ENCODE data around the gene TRAPPC10.
"Not testable (repeated sequence)": the region's sequence is repeated elsewhere in the genome, so short reads cannot be mapped to it uniquely, and the experiment has no call there.

TRAPPC10 gene

DNA sequence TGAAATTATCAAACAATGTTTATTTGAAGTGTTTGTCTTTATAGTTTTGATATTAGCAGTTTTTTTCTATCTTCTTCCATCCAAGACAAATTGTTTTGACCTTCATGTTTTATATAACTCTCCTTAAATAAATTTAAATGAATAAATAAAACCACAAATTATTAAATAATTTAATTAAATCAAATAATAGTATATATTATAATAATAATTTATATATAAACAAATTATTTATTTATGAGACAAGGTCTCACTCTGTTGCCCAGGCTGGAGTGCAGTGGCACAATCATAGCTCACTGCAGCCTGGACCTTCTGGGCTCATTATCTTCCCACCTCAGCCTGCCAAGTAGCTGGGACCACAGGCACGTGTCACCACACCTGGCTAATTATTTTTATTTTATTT is 82.7 kb downstream of the TRAPPC10 start:
- ATAC-seq, result no peak

DNA sequence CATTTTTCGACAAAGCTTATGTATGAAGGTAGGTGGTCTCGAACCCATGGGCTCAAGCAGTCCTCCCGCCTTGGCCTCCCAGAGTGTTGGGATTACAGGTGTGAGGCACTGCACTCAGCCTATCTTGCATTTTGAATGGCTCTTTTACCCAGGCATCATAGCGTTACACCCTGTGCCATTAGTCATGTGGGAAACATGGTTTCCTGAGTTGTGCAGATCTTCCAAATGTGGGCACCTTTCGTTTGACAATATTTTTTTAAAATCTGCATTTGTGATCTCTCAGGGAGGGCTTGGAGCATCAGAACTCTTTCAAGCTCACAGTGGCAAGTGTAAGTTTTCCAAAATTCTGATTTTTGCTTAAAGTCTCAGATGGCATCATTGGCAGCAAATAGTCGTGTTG is 86.4 kb downstream of the TRAPPC10 start:
- not testable (repeated sequence) for ATAC-seq

DNA sequence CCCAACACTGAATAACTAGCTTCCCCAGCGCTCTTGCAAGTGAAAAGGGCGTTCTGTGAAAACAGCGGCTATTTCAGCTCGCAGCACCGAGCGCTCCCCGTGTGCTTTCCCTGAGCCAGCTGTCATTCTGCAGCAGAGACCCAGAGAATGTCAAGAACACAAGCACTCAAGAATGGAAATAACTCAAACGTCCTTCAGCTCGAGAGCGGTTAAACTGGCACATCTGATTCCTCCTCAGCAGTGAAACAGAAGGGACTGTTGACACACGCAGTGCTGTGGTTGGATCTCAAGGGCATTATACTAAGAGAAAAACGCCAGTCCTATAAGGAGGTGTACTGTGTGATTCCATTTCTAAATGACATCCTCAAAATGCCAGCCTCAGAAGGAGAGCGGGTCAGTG is 86.9 kb downstream of the TRAPPC10 start:
- ATAC-seq, result not testable (repeated sequence)

DNA sequence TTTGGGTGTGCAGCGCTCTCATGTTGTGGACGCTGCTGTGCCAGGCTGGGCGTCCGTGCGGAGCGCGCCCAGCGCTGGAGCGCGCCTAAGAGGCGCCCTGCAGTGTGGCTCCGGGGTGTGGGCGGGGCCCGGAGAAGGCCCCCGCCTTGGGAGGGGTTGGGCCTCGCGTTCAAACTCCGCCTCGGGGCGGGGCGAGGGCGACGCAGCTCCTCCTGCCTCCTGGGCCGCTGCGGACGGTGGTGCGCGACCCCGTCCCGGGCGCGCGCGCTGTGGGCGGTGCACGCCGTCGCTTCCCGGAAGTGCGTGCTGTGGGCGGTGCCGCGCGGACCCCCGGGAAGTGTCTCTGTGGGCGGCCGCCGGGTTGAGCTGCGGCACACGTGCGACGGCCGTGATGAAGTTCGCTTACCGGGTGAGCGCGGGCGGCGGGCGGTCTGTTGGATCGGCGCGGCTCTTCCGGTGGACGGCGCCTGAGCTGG is 95.0 kb downstream of the TRAPPC10 start, which contains the start of gene PWP2:
PWP2 (plus strand) TSS at position 374 of the 476 bp plus-strand sequence; CDS start at position 392, 18 bp downstream.
- ATAC-seq, result peak; percentile 86 to 91

DNA sequence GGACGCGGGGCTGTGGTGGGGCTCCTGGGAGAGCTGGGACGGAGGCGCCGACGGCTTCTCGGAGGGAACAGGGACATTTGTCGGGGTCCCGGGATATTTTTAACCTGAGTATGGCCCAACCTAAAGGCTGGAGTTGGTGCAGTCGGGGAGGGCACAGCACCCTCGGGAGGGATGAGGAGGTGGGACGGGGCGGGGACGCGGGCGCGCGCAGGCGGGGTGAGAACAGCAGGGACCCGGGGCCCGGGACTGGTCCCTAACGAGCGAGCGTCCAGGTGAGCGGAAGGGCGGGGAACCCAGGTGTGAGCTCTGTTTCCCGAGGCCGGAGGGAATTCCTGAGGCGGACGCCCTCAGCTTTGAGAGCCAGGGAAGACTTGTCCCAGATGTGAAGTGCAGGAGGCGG is 95.5 kb downstream of the TRAPPC10 start:
- peak; percentile 41 to 53 for ATAC-seq

DNA sequence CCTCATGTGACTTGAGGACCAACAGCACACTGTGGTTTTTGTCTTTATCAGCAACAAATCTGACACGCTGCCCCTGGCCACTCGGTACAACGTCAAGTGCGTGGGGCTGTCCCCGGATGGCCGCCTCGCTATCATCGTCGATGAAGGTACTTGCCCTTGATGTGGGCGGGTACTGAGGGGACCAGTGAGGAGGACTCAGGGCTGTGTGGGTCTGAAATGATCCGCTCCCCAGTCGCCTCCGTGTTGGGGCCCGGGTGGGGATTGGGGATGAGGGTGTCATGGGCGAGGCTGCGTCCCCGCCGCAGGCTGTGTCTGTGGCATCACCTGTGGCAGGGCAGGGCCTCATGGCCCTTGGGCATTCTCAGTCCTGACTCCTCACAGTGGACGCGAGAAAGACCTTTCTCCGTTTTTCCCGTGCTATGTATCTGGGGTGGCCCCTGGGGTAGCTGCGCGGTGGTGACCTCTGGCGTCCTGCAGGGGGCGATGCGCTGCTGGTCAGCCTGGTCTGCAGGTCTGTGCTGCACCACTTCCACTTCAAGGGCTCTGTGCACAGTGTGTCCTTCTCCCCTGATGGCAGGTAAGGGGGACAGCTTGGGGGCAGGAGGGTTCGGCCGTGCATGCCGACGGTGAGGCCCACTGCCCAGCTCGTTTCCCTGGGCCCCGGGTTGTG is 101.7 kb downstream of the TRAPPC10 start:
- not testable (repeated sequence) for ATAC-seq

DNA sequence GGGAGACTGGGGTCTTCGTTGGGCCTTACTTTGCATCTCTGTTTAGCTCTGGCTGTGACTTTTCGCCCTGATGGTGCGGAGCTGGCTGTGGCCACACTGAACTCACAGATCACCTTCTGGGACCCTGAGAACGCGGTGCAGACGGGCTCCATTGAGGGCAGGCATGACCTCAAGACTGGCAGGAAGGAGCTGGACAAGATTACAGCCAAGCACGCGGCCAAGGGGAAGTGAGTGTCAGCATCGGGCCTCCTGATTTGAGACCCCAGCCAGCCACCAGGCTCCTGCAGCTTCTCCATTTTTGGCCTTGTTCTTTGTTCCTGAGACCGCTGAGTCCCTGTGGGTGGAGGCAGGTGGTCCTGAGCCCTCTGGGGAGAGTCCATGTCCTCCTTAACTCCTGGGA is 110.0 kb downstream of the TRAPPC10 start:
- not testable (repeated sequence) for ATAC-seq

DNA sequence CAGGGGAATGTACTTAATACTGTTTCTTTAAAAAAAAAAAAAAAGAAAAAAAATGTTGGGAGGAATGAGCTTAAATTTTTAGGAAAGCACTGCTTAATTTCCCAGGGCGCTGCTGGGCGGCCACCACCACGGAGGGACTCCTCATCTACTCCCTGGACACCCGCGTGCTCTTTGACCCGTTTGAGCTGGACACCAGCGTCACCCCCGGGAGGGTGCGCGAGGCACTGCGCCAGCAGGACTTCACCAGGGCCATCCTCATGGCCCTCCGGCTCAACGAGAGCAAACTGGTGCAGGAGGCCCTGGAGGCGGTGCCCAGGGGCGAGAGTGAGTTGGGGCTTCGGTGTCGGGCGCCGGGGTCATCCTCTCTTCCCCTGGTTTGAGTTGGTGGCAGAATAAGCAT is 115.7 kb downstream of the TRAPPC10 start:
- not testable (repeated sequence) for ATAC-seq

DNA sequence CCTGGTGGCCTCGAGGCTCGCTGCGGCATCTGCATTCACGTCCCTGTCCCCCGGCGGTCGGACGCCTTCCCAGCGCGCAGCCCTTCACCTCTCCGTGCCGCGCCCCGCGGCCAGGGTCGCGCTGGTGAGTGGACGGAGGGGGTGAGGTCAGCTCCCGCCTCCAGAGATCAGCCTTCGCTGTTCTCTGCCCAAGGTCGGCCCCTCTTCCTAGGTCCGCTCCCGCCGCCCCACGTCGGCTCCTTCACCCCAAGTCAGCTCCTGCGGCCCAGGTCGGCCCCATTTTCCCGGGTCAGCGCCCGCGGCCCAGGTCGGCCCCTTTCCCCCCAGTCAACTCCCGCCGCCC is 121.6 kb downstream of the TRAPPC10 start:
- not testable (repeated sequence) for ATAC-seq

DNA sequence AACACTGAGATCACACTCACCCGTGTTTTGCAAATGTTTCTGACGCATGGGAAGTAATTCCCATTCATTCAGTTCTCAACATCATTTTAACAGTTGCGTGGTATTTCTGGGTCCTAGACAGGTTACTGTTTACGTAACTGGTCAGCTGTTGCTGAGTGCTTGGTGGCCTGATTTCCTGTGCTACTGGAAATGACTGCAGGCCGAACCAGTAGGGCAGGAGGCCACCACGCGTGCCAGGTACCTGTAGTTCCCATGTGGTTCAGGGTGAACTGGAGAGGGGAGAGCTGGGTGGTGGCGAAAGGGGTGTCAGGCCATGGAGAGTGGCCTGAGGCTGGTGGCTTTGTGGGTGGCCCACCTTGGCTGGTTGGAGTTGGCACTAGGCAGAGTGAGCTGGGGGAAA is 122.6 kb downstream of the TRAPPC10 start:
- ATAC-seq, result not testable (repeated sequence)

DNA sequence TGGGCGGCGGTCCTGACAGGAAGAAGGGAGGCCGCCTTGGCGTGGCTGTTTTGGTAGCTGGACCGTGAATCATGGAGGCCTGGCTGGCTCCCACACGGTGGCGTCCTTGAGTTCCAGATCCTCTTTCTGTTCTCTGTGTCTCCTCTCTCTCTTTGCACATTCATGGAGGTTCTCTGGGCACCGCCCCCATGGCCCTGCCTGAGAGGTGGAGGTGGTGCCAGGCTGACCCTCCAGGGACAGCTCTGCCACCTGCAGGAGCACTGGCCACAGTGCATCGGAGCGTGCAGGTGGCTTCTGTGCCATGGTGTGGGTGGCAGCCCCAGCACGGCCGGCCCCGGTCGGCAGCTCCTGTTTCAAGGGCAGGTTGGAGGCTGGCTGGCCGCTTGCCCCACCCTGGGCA is 125.9 kb downstream of the TRAPPC10 start:
- ATAC-seq, result peak; percentile 55 to 57

DNA sequence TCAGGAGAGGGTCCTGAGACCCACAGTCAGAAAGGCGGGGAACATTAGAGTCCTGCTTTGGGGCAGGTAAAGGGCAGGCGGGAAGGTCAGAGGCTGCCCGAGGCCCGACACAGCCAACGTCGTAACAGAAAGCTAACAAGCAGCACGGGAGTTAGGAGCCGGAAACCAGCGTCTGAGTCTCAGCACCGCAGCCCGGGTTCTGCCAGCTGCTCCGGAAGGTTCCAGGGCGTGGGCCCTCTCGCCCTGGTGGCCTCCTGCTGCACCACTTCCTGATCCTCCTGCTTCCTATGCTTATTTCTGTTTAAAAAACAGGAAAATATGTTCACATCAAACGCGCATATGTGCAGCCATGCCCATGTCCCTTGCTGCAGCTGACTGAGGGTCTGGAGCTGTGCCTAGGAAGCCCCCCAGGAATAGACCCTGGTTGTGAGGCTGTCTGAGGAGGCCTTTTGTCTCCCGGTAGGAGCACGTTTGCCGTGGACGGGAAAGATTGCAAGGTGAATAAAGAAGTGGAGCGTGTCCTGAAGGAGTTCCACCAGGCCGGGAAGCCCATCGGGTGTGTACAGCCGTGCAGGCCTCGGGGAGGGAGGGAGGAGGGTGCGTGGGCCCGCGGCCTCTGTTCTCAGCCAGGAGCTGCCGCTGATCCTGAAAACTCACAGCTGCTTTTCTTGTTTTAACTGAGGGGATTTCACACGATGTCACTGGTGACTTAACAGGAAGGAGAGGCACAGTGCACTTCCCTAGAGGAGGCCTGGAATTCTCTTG is 127.9 kb downstream of the TRAPPC10 start:
- ATAC-seq, result not testable (repeated sequence)

DNA sequence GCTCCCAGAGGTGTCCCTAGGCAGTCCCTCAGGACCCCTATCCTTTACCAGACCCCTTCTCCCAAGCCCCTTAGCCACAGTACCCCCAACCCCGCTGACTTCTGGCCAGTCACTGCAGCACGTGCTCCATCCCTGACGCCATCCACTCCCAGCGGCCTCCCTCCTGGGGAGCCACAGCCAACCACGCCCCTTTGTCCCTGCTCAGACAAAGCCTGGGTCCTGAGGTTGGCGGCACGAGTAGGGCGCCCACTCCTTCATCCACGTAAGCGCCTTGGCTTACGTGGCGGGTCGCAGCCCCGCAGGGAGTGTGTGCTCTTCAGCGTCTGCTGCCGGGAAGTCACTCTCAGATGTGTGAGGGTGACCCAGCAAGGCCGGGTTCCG is 128.4 kb downstream of the TRAPPC10 start:
- ATAC-seq, result not testable (repeated sequence)

DNA sequence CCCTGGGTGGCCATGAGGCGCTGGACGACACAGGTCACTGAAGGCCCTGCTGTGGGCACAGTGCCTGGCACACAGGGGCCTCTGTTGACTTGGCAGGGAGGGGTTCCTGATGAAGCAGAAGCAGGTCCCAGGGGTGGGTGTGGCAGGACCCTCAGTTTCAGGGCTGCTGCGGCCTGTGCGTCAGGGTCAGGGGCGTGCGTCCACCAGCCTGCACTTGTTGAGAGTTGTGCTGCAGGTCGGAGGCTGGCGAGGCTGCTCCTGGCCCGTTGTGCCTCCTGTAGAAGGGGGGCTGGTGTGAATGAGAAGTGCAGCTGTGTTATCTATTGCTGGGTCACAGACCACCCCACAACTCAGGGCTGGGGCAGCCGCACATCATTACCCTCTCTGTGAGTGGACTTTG is 130.4 kb downstream of the TRAPPC10 start:
- ATAC-seq, result not testable (repeated sequence)

DNA sequence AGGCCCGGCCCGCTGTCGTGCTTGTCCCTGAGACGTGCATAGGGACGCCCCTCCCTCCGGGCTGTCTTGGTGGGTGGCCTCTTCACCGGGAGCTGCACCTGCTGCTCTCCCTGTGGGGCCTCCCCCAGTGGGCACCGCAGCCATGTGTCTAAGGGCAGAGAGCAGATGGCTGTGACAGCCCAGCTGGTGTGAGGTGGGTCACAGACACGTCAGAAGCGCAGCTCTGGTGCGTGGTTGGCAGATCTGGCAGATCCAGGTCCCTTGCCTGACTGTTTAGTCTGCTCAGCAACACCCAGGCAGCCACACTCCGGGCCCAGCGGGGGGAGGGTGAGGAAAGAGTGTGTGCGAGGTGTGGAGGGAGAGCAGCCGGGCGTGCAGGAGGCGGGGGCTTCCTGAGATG is 131.3 kb downstream of the TRAPPC10 start:
- peak; percentile 63 to 64 for ATAC-seq

DNA sequence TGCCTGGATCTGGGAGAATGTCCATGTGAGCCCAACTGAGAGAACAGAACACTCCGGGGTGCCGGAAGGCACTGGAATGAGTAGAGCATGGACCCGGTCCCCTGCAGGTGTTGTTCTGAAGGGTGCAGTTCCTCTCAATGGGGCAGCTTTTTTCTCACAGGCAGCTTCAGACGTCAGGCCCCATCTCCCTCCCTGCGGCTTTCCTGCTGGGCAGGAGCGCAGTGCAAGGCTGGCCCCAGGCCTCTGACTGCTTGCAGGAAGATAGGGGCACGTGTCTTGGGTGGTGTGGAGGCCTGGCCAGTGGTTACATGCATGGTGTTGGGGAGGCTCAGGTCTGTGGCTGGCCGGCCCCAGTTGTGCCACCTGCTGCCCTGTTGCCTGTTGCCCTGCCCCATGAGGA is 131.9 kb downstream of the TRAPPC10 start:
- not testable (repeated sequence) for ATAC-seq

DNA sequence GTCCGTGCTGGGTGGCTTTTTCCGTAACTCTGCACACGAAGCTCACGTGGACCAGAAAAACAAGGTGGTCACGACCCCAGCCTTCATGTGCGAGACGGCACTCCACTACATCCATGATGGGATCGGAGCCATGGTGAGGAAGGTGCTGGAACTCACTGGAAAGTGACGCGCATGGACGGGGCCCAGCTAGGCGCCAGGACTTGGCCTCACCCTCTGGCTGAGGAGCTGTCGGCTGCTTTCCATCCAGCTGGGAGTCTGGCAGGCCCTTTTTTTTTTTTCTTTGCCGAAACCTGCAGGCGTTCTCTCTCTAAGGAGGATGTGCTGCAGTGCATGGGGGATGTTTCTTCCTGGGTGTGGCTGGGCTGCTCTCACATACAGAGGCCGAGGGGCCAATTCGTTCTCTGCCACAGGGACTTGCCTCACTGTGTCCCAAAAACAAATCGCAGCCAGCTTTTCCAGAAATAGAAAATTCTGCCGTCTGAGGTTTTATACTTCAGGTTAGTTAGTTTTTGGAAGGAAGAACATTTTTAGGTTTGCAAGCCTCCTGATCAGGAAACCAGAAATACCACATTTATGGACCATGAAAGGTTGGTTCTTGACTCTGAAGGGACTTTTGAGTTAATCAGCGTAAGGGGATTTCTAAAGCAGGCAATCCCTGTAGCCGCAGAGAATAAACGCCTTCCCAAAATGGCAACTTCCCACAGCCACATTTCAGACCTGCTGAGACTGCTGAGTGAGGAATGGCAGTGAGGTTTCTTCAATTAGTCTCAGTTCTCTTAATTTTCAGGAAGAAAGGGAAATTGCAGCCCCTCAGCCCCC is 132.9 kb downstream of the TRAPPC10 start:
- ATAC-seq, result peak; percentile 25 to 36

DNA sequence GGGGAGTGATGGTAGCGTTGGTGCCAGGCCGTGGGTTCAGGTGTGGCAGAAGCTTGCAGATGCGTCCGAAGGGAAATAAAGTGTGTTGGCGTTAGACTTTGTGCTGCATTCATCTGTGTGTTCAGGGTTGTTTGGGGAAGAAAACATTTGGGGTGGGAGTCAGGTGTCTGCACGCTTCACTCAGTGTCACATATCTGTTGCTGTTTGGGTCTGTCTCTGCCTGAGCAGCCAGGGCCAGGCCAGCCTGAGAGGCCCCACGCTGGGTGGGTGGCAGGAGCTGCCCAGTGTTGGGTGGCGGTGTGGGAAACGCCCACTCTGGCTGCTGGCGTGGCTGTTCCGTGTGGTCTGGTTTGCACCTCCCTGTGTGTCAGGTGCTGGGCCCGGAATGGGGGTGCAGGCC is 133.5 kb downstream of the TRAPPC10 start:
- peak in 1 of 2 donors; percentile 18 for ATAC-seq

DNA sequence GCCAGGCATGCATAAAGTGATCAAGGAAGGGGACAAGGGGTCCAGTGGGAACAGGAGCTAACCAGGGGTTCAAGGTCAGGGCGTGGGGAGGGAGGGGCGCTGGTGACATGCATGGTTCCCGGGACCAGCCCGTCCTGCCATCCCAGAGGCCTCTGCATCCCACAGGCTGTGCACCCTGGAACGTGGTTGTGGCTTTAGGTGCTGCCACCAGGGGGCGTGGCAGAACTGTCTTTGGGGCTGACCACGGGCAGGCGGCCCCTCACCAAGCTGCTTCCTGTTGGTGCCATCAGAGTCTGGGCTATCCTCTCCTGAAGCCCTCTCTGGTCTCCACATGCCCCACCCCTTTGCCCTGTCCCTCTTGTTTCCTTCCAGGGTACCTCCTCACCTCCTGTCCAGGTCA is 135.0 kb downstream of the TRAPPC10 start:
- ATAC-seq, result peak in 1 of 2 donors; percentile 35

DNA sequence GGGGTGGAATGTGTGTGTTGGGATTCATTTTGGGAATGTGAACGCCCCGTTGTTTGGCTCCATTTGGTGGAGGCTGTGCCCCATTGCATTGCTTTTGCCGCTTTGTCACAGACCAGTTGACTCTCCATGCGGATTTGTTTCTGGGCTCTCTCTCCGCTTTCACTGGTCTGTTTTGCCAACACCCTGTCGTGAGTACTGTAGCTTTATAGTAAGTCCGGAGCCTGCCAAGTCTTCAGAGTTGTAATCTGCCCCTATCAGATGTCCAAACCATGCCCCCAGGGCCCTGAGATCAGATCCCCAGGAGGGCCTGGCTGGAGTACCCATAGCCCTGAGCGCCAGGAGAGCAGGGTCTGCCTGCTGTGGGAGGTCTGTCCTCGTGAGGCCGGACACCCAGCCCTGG is 138.1 kb downstream of the TRAPPC10 start:
- not testable (repeated sequence) for ATAC-seq

DNA sequence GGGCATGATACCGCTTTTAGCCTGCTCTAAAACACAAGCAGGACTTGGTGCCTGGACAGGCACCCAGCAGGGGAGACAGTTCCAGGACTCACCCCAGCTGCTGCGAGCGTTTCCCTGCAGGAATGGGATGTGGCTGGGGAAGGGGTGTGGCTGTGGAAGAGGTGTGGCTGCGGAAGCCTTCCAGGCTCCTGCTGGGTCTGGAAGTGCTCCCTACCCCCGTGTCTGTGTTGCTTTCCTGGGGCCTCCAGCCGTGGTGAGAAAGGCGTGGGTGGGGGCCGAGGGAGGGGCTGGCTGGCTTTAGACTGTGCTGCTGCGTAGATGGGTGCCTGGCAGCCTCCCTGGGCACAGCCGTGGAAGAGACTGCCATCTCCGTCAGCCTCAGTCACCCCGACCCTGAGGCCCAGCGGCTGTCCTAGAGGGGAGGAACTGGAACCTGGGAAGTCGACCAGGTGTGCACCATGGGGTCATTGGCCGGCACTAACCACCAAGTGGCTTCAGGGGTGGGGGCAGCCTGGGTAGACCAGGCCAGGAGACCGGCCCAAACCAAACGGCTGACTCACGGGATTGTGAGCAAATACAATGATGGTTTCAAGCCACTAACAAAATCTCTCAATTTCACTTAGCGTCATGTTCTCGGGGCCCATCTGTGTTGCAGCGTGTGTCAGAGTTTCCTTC is 141.2 kb downstream of the TRAPPC10 start:
- not testable (repeated sequence) for ATAC-seq

DNA sequence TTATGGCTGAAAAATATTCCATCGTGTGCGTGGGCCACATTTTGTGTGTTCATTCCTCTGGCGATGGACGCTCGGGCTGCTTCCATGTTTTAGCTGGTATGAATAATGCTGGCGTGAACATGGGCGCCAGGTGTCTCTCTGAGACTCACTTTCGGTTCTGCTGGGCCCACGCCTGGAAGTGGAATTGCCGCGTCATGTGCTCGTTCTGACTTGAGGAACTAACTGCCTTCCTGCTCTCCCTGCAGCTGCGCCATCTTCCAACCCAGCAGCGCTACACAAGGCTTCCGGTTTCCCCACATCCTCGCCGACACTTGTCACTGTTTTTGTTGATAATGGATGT is 141.8 kb downstream of the TRAPPC10 start:
- ATAC-seq, result peak; percentile 70 to 72

DNA sequence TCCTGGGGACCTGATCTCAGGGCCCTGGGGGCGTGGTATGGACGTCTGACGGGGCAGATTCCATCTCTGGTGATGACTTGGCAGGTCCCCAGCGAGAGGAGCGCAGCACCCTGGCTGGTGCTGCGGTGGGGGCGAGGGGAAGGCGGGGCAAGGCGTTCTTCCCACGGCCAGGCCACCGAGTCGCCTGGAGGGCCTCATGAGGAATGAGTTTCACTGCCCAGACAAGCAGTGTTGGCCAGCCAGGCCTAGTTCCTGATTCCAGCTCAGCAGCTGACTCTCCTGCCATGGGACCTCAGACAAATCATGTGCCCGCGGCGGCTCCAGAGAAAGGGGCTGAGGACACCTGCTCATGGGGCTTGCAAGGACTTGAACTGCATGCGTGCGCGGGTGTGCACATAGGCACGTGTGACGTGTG is 142.7 kb downstream of the TRAPPC10 start:
- peak; percentile 12 to 15 for ATAC-seq

Data from activated CD4-positive, CD25-positive, alpha-beta regulatory T cell treated with anti-CD3 and anti-CD28 coated beads, Interleukin-2, amount 50 U/mL, for 24 hours (primary cell).